Osteoblast (primary cell): ENCODE data around the gene DNAH17. TPM values are rescaled to one million over a fixed set of nuclear protein-coding genes. Genes with fewer than 3 reads are reported as not detected.

Source experiments
- DNase-seq: peaks from one replicate; pipeline ENCODE4 v3.0.0; 2011; ENCODE audit warnings: low spot score, mixed read lengths; ENCODE audit not compliant: insufficient read length; ENCODE audit errors: missing footprints
- H2AFZ ChIP-seq: 2 replicates; pipeline ENCODE4 v1.6.0; 2011; ENCODE audit warnings: mild to moderate bottlenecking, low read length
- H3K27ac ChIP-seq: 2 replicates; pipeline ENCODE4 v1.5.1; 2011; ENCODE audit warnings: mild to moderate bottlenecking, low read depth, low read length, moderate library complexity
- H3K27me3 ChIP-seq: 2 replicates; pipeline ENCODE4 v1.6.0; 2012; ENCODE audit warnings: mild to moderate bottlenecking, control low read depth, inconsistent platforms, low read length, moderate library complexity; ENCODE audit not compliant: insufficient read depth
- H3K36me3 ChIP-seq: 2 replicates; pipeline ENCODE4 v1.5.1; 2011; ENCODE audit warnings: mild to moderate bottlenecking, low read length, control low read depth, moderate library complexity; ENCODE audit not compliant: insufficient read depth
- H3K4me1 ChIP-seq: 2 replicates; pipeline ENCODE4 v1.5.1; 2011; ENCODE audit warnings: mild to moderate bottlenecking, low read length, control low read depth, moderate library complexity; ENCODE audit not compliant: insufficient read depth
- H3K4me2 ChIP-seq: 2 replicates; pipeline ENCODE4 v1.6.0; 2011; ENCODE audit warnings: mild to moderate bottlenecking, low read length; ENCODE audit not compliant: insufficient read depth
- H3K4me3 ChIP-seq: fragments of 200-600 bp; sonication (generic); 3 replicates; pipeline ENCODE4 v1.5.1; 2012; ENCODE audit warnings: mild to moderate bottlenecking, low read length, inconsistent platforms; ENCODE audit not compliant: insufficient read depth
- H3K79me2 ChIP-seq: 2 replicates; pipeline ENCODE4 v1.6.0; 2012; ENCODE audit warnings: mild to moderate bottlenecking, low read length, control low read depth, inconsistent platforms; ENCODE audit not compliant: insufficient read depth
- H3K9me3 ChIP-seq: 2 replicates; pipeline ENCODE4 v1.5.1; 2011; ENCODE audit warnings: low read depth, low read length, control low read depth
- H4K20me1 ChIP-seq: 2 replicates; pipeline ENCODE4 v1.6.0; 2012; ENCODE audit warnings: mild to moderate bottlenecking, low read length, control low read depth; ENCODE audit not compliant: insufficient read depth
- CTCF ChIP-seq: IDR thresholded peaks from 2 replicates; pipeline ENCODE4 v1.5.1; 2011; ENCODE audit warnings: mild to moderate bottlenecking, low read depth, low read length, moderate library complexity; ENCODE audit errors: extremely low read depth
- total RNA-seq: library from RNA; depleted of rRNA; stranded (reverse); fragments of >200 nt; gene quantifications from 2 replicates; pipeline ENCODE4 v1.2.3, GENCODE V29; 2012

Gene DNAH17
- total RNA-seq, 1 donor = under 0.01 TPM

GRCh38 chr17:78602246-78602645, 25.1 kb upstream of the DNAH17 start:
- H3K27ac ChIP-seq = no peak overlapping the region
- no peak for TF ChIP-seq CTCF
- H2AFZ ChIP-seq = no peak overlapping the region
- no peaks in the 10 kb centered on the region for H3K36me3 ChIP-seq
- H3K27me3 ChIP-seq = no peaks in the 10 kb centered on the region
- DNase-seq = no peak
- no peaks in the 10 kb centered on the region for H4K20me1 ChIP-seq
- H3K4me2 ChIP-seq = no peak overlapping the region
- H3K4me3 ChIP-seq = no peak overlapping the region
- no peaks in the 10 kb centered on the region for H3K79me2 ChIP-seq
- no peaks in the 10 kb centered on the region for H3K9me3 ChIP-seq
- peaks cover 12% of the 10 kb centered on the region for H3K4me1 ChIP-seq

GRCh38 chr17:78601577-78602190, 24.5 kb upstream of the DNAH17 start:
- H3K4me1 ChIP-seq = peaks cover 14% of the 10 kb centered on the region
- H4K20me1 ChIP-seq = no peaks in the 10 kb centered on the region
- H3K79me2 ChIP-seq = no peaks in the 10 kb centered on the region
- no peak overlapping the region for H3K27ac ChIP-seq
- TF ChIP-seq CTCF = no peak
- H3K27me3 ChIP-seq = no peaks in the 10 kb centered on the region
- H3K36me3 ChIP-seq = no peaks in the 10 kb centered on the region
- H3K4me3 ChIP-seq = no peak overlapping the region
- no peak overlapping the region for H2AFZ ChIP-seq
- DNase-seq = no peak
- no peaks in the 10 kb centered on the region for H3K9me3 ChIP-seq
- no peak overlapping the region for H3K4me2 ChIP-seq

GRCh38 chr17:78600181-78600721, 23.1 kb upstream of the DNAH17 start:
- H3K4me1 ChIP-seq = peaks cover 20% of the 10 kb centered on the region
- no peak for TF ChIP-seq CTCF
- H3K27ac ChIP-seq = no peak overlapping the region
- no peak overlapping the region for H2AFZ ChIP-seq
- no peak overlapping the region for H3K4me2 ChIP-seq
- no peak overlapping the region for H3K4me3 ChIP-seq
- no peaks in the 10 kb centered on the region for H3K79me2 ChIP-seq
- H4K20me1 ChIP-seq = no peaks in the 10 kb centered on the region
- no peaks in the 10 kb centered on the region for H3K36me3 ChIP-seq
- H3K27me3 ChIP-seq = no peaks in the 10 kb centered on the region
- DNase-seq = peak; percentile 83
- H3K9me3 ChIP-seq = no peaks in the 10 kb centered on the region

- no peak for DNase-seq
- Histone ChIP-seq H3K9me3 (no peaks in the 10 kb centered on the region), H3K4me3 (no peak overlapping the region), H3K27ac (no peak overlapping the region), H3K79me2 (no peaks in the 10 kb centered on the region), H2AFZ (no peak overlapping the region), H4K20me1 (no peaks in the 10 kb centered on the region), H3K36me3 (no peaks in the 10 kb centered on the region), H3K4me2 (no peak overlapping the region), H3K27me3 (no peaks in the 10 kb centered on the region), H3K4me1 (peaks cover 20% of the 10 kb centered on the region)
- TF ChIP-seq CTCF = no peak
Measured at GRCh38 chr17:78599419-78599818, 22.2 kb upstream of the DNAH17 start.
